Measurements from ENCODE around the gene ECPAS. TPM values are rescaled to one million over a fixed set of nuclear protein-coding genes. Genes with fewer than 3 reads are reported as not detected.
"Not testable (repeated sequence)": the region's sequence is repeated elsewhere in the genome, so short reads cannot be mapped to it uniquely, and the experiment has no call there.

Gene ECPAS
- total and polyA plus RNA-seq, 5 experiments from 2014 or later: 9.7 to 72.5 (median 12.9) TPM

GRCh38 chr9:111458139-111459009 is 25.8 kb downstream of the ECPAS start:
- Mint-ChIP-seq H3K4me1 (peaks cover 22 to 51% (median 34%) of the 10 kb centered on the region in 4 donors), H3K27ac (peak overlapping the region in 1 of 10 donors; percentile 25), H3K4me3 (no peak overlapping the region), H3K9me3 (peaks cover 0 to 11% (median 0%) of the 10 kb centered on the region in 9 donors), H3K36me3 (peaks cover 7 to 14% (median 10%) of the 10 kb centered on the region in 3 donors), H3K27me3 (no peaks in the 10 kb centered on the region)
- no peak for DNase-seq
- ATAC-seq: no peak
- POLR2A ChIA-PET: no interaction called here

- Mint-ChIP-seq H3K9me3 (peaks cover 0 to 2% (median 0%) of the 10 kb centered on the region in 9 donors), H3K4me1 (peaks cover 26 to 51% (median 44%) of the 10 kb centered on the region in 4 donors), H3K27ac (peak overlapping the region in 1 of 10 donors; percentile 1), H3K36me3 (peaks cover 2 to 9% (median 5%) of the 10 kb centered on the region in 3 donors), H3K4me3 (no peak overlapping the region), H3K27me3 (no peaks in the 10 kb centered on the region)
- no peak for ATAC-seq
- POLR2A ChIA-PET: no interaction called here
- no peak for DNase-seq
Measured at GRCh38 chr9:111456529-111456928, 27.7 kb downstream of the ECPAS start.

GRCh38 chr9:111455638-111456037 is 28.5 kb downstream of the ECPAS start:
- peak overlapping the region in 1 of 10 donors; percentile 17 for H3K27ac Mint-ChIP-seq
- DNase-seq (no peak), ATAC-seq (no peak)
- H3K4me3 Mint-ChIP-seq: no peak overlapping the region
- POLR2A ChIA-PET: no interaction called here
- H3K9me3 Mint-ChIP-seq: no peaks in the 10 kb centered on the region
- peaks cover 0 to 13% (median 2%) of the 10 kb centered on the region in 3 donors for H3K36me3 Mint-ChIP-seq
- no peaks in the 10 kb centered on the region for H3K27me3 Mint-ChIP-seq
- peaks cover 26 to 52% (median 45%) of the 10 kb centered on the region in 4 donors for H3K4me1 Mint-ChIP-seq

- POLR2A ChIA-PET: no interaction called here
- Mint-ChIP-seq H3K9me3 (no peaks in the 10 kb centered on the region), H3K4me3 (no peak overlapping the region), H3K4me1 (peaks cover 30 to 60% (median 44%) of the 10 kb centered on the region in 4 donors), H3K36me3 (peaks cover 4 to 22% (median 7%) of the 10 kb centered on the region in 3 donors), H3K27ac (no peak overlapping the region), H3K27me3 (no peaks in the 10 kb centered on the region)
- ATAC-seq (no peak), DNase-seq (no peak)
Measured at GRCh38 chr9:111454751-111455150, 29.4 kb downstream of the ECPAS start.

GRCh38 chr9:111451570-111451969 is 32.6 kb downstream of the ECPAS start:
- H3K4me3 Mint-ChIP-seq: no peak overlapping the region
- H3K9me3 Mint-ChIP-seq: no peaks in the 10 kb centered on the region
- no peaks in the 10 kb centered on the region for H3K27me3 Mint-ChIP-seq
- DNase-seq: no peak
- POLR2A ChIA-PET: no interaction called here
- ATAC-seq: no peak
- H3K27ac Mint-ChIP-seq: no peak overlapping the region
- peaks cover 4 to 31% (median 10%) of the 10 kb centered on the region in 3 donors for H3K36me3 Mint-ChIP-seq
- peaks cover 16 to 33% (median 24%) of the 10 kb centered on the region in 4 donors for H3K4me1 Mint-ChIP-seq

- Mint-ChIP-seq H3K27me3 (no peaks in the 10 kb centered on the region), H3K36me3 (peaks cover 4 to 42% (median 20%) of the 10 kb centered on the region in 3 donors), H3K9me3 (no peaks in the 10 kb centered on the region), H3K4me3 (no peak overlapping the region), H3K4me1 (peaks cover 13 to 25% (median 18%) of the 10 kb centered on the region in 4 donors), H3K27ac (peak overlapping the region in 2 of 10 donors; percentile 0 to 67)
- DNase-seq: no peak
- POLR2A ChIA-PET: no interaction called here
- ATAC-seq: no peak
Measured at GRCh38 chr9:111450124-111450523, 34.1 kb downstream of the ECPAS start.

- Mint-ChIP-seq H3K27me3 (no peaks in the 10 kb centered on the region), H3K9me3 (no peaks in the 10 kb centered on the region), H3K4me3 (no peak overlapping the region), H3K27ac (peak overlapping the region in 2 of 10 donors; percentile 6 to 16), H3K4me1 (peaks cover 13 to 25% (median 18%) of the 10 kb centered on the region in 4 donors), H3K36me3 (peaks cover 4 to 46% (median 22%) of the 10 kb centered on the region in 3 donors)
- POLR2A ChIA-PET: no interaction called here
- DNase-seq (no peak), ATAC-seq (no peak)
Measured at GRCh38 chr9:111449705-111450104, 34.5 kb downstream of the ECPAS start.

GRCh38 chr9:111445799-111446198 is 38.4 kb downstream of the ECPAS start:
- DNase-seq, ATAC-seq, POLR2A ChIA-PET, H3K27ac Mint-ChIP-seq, H3K27me3 Mint-ChIP-seq, H3K4me3 Mint-ChIP-seq, H3K9me3 Mint-ChIP-seq, H3K4me1 Mint-ChIP-seq: not testable (repeated sequence)
- peaks cover 4 to 68% (median 36%) of the 10 kb centered on the region in 3 donors for H3K36me3 Mint-ChIP-seq

GRCh38 chr9:111443454-111443853 is 40.7 kb downstream of the ECPAS start:
- Mint-ChIP-seq H3K4me3 (no peak overlapping the region), H3K4me1 (no peaks in the 10 kb centered on the region), H3K27ac (no peak overlapping the region), H3K9me3 (no peaks in the 10 kb centered on the region), H3K27me3 (no peaks in the 10 kb centered on the region), H3K36me3 (peaks cover 4 to 77% (median 49%) of the 10 kb centered on the region in 3 donors)
- DNase-seq (no peak), ATAC-seq (no peak)
- POLR2A ChIA-PET: no interaction called here

GRCh38 chr9:111442360-111443027 is 41.7 kb downstream of the ECPAS start:
- Mint-ChIP-seq H3K27ac (peak overlapping the region in 1 of 10 donors; percentile 43), H3K36me3 (peaks cover 4 to 81% (median 50%) of the 10 kb centered on the region in 3 donors), H3K4me3 (no peak overlapping the region), H3K27me3 (no peaks in the 10 kb centered on the region), H3K9me3 (no peaks in the 10 kb centered on the region), H3K4me1 (no peaks in the 10 kb centered on the region)
- ATAC-seq (no peak), DNase-seq (no peak)
- POLR2A ChIA-PET: no interaction called here

- POLR2A ChIA-PET: no interaction called here
- Mint-ChIP-seq H3K4me1 (no peaks in the 10 kb centered on the region), H3K4me3 (no peak overlapping the region), H3K27me3 (no peaks in the 10 kb centered on the region), H3K9me3 (no peaks in the 10 kb centered on the region), H3K36me3 (peaks cover 4 to 84% (median 51%) of the 10 kb centered on the region in 3 donors), H3K27ac (no peak overlapping the region)
- DNase-seq (no peak), ATAC-seq (no peak)
Measured at GRCh38 chr9:111440226-111440625, 44.0 kb downstream of the ECPAS start.

- ATAC-seq (no peak), DNase-seq (no peak)
- Mint-ChIP-seq H3K36me3 (peaks cover 4 to 78% (median 40%) of the 10 kb centered on the region in 3 donors), H3K27me3 (no peaks in the 10 kb centered on the region), H3K9me3 (no peaks in the 10 kb centered on the region), H3K27ac (peak overlapping the region in 1 of 10 donors; percentile 29), H3K4me3 (no peak overlapping the region), H3K4me1 (no peaks in the 10 kb centered on the region)
- POLR2A ChIA-PET: no interaction called here
Measured at GRCh38 chr9:111438541-111439235, 45.5 kb downstream of the ECPAS start.

Measured in naive thymus-derived CD8-positive, alpha-beta T cell (primary cell).